Measurements from ENCODE around the gene PRKCA. TPM values are rescaled to one million over a fixed set of nuclear protein-coding genes. Genes with fewer than 3 reads are reported as not detected.
A peak's percentile ranks its signal among the peaks of the same experiment; 100 is the strongest.

The PRKCA gene
- total RNA-seq, 3 donors from 2014 or later (not counting 1 experiment from before 2014, with no cell fraction given) = 19.6 to 29.0 (median 20.4) TPM

DNA sequence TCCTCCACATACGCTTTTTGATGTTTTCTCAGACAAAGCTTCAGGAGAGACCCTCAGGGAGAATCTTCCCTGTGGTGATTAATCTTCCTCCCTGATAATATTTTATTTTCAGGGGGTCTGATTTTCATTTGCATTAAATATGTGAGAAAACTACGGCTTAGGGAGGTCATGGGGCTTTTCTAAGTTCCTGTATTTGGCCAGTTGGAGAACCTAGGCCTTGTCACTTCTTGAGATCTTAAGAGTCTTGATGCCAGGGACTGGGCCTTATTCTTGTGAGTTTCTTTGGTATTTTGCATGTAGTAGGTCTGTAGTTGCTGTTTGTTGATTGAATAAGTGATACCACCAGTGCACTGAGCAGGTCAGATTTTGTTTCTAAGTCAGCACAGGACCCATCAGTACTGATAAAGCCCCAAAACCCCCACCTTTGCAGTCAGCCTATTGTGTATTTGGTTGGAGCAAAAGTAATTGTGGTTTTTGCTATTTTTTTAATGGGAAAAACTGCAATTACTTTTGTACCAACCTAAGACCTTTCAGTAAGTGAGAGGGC, 130.1 kb downstream of the PRKCA start:
- Mint-ChIP-seq H3K27me3 (ENCODE audit: low read depth in 2 of 2) (no peaks in the 10 kb centered on the region), H3K4me3 (no peak overlapping the region), H3K4me1 (peaks cover 0 to 26% of the 10 kb centered on the region in 2 donors), H3K27ac (peak overlapping the region in 1 of 2 donors; percentile 12), H3K9me3 (no peaks in the 10 kb centered on the region), H3K36me3 (no peaks in the 10 kb centered on the region)
- WGBS (ENCODE audit: insufficient coverage) = 50% methylated on average over 2 of the region's 2 CpGs
- TF ChIP-seq, protein P1, sequence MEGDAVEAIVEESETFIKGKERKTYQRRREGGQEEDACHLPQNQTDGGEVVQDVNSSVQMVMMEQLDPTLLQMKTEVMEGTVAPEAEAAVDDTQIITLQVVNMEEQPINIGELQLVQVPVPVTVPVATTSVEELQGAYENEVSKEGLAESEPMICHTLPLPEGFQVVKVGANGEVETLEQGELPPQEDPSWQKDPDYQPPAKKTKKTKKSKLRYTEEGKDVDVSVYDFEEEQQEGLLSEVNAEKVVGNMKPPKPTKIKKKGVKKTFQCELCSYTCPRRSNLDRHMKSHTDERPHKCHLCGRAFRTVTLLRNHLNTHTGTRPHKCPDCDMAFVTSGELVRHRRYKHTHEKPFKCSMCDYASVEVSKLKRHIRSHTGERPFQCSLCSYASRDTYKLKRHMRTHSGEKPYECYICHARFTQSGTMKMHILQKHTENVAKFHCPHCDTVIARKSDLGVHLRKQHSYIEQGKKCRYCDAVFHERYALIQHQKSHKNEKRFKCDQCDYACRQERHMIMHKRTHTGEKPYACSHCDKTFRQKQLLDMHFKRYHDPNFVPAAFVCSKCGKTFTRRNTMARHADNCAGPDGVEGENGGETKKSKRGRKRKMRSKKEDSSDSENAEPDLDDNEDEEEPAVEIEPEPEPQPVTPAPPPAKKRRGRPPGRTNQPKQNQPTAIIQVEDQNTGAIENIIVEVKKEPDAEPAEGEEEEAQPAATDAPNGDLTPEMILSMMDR (IDR thresholded peaks at IDR 0.05) = no peak
- intact Hi-C loops (cut with micrococcal nuclease) = no loop called here
- DNase-seq (no peak), ATAC-seq (no peak)
- H3K9me3 ChIP-seq (ENCODE audit: control insufficient read depth, insufficient read depth, low read length) = no peaks in the 10 kb centered on the region
- no peak overlapping the region for H3K27ac ChIP-seq (ENCODE audit: low read length)
- no peaks in the 10 kb centered on the region for H3K36me3 ChIP-seq (ENCODE audit: control insufficient read depth, insufficient read depth, low read length)
- peaks cover 18% of the 10 kb centered on the region for H3K4me1 ChIP-seq (ENCODE audit: control insufficient read depth, insufficient read depth, low read length)
- no peaks in the 10 kb centered on the region for H3K27me3 ChIP-seq (ENCODE audit: control insufficient read depth, insufficient read depth, low read length)
- no peak overlapping the region for H3K4me3 ChIP-seq (ENCODE audit: low read length)

DNA sequence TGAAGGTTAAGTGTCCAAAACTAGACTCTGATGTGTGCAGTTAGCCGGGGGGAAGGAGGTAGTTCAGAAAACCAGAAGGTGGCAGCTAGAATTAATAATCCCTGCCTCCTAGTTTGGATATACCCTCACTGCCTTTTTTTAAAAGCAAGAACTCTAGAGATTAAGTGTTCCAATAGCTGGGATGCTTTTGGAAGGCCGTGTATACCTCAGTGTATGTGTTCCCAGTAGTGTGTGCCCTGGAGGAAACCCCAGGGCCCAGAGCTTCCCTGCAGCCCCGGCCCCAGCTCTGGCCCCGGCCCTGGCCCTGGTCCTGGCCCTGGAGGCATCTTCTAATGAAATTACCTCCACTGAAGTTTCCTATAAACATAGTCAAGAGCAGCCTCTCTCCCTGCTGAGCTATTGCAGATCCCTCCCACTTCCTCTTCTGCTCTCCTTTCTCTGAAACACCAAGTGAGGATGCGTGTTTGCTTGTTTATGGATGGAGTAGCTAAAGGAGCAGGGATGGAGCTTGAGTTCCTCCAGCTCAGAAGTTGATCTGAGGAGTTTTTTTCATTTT, 130.7 kb downstream of the PRKCA start:
- no peak for ATAC-seq
- DNase-seq = no peak
- Mint-ChIP-seq H3K27me3 (ENCODE audit: low read depth in 2 of 2) (no peaks in the 10 kb centered on the region), H3K27ac (no peak overlapping the region), H3K9me3 (no peaks in the 10 kb centered on the region), H3K4me3 (no peak overlapping the region), H3K36me3 (no peaks in the 10 kb centered on the region), H3K4me1 (peaks cover 0 to 26% of the 10 kb centered on the region in 2 donors)
- Histone ChIP-seq H3K36me3 (ENCODE audit: control insufficient read depth, insufficient read depth, low read length) (no peaks in the 10 kb centered on the region), H3K4me1 (ENCODE audit: control insufficient read depth, insufficient read depth, low read length) (peaks cover 18% of the 10 kb centered on the region), H3K4me3 (ENCODE audit: low read length) (no peak overlapping the region), H3K27me3 (ENCODE audit: control insufficient read depth, insufficient read depth, low read length) (no peaks in the 10 kb centered on the region), H3K9me3 (ENCODE audit: control insufficient read depth, insufficient read depth, low read length) (no peaks in the 10 kb centered on the region), H3K27ac (ENCODE audit: low read length) (no peak overlapping the region)
- 82% methylated on average over 4 of the region's 5 CpGs for WGBS (ENCODE audit: insufficient coverage)
- intact Hi-C loops (cut with micrococcal nuclease) = no loop called here
- TF ChIP-seq, protein P1 (IDR thresholded peaks at IDR 0.05) = no peak

DNA sequence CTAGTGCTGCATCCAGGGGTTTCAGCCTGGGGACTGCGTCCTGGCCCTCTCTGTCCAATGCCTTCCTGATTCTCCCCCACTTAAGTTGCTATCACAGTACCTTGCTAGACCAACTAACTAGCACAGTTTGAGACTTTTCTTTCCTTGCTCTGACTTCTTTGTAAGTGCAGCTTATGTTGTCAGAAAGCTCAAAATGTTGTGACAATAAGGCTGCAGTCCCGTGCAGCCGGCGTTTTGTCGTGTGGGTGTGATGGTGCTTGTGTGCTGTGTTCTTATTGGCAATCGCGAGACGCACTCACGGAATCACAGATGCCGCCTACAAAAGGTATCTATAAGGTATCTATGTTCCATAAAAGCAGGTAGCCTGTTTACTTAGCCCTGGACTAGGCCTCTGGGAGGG, 132.8 kb downstream of the PRKCA start:
- no peak for ATAC-seq
- H3K27me3 Mint-ChIP-seq (ENCODE audit: low read depth in 2 of 2) = no peaks in the 10 kb centered on the region
- no peak overlapping the region for H3K27ac ChIP-seq (ENCODE audit: low read length)
- no peaks in the 10 kb centered on the region for H3K36me3 ChIP-seq (ENCODE audit: control insufficient read depth, insufficient read depth, low read length)
- no peaks in the 10 kb centered on the region for H3K9me3 ChIP-seq (ENCODE audit: control insufficient read depth, insufficient read depth, low read length)
- H3K4me3 Mint-ChIP-seq = no peak overlapping the region
- H3K4me3 ChIP-seq (ENCODE audit: low read length) = no peak overlapping the region
- H3K9me3 Mint-ChIP-seq = no peaks in the 10 kb centered on the region
- TF ChIP-seq, protein P1 (IDR thresholded peaks at IDR 0.05) = no peak
- peaks cover 14% of the 10 kb centered on the region for H3K4me1 ChIP-seq (ENCODE audit: control insufficient read depth, insufficient read depth, low read length)
- no peaks in the 10 kb centered on the region for H3K27me3 ChIP-seq (ENCODE audit: control insufficient read depth, insufficient read depth, low read length)
- 97% methylated on average over 10 of the region's 10 CpGs for WGBS (ENCODE audit: insufficient coverage)
- no peaks in the 10 kb centered on the region for H3K36me3 Mint-ChIP-seq
- H3K27ac Mint-ChIP-seq = no peak overlapping the region
- H3K4me1 Mint-ChIP-seq = peaks cover 0 to 26% of the 10 kb centered on the region in 2 donors
- no peak for DNase-seq
- intact Hi-C loops (cut with micrococcal nuclease) = no loop called here

DNA sequence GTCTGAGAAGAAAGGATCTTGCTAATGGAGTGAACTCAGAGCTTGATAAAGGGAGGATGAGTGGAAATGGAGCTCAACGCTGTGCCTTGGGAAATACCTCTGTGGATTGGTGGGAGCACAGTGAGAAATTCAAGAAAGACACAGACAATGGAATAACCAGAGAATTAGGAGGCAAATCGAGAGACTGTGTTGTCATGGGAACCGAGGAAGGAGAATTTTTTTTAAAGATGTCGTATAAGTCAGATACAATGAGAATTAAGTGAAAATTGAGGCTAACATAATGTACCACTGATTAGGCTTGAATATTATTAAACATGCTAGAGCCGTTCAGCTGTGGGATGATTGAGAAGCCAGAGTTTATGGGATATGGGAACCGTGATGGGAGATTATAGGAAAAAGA, 134.2 kb downstream of the PRKCA start:
- H3K4me1 Mint-ChIP-seq = peaks cover 0 to 35% of the 10 kb centered on the region in 2 donors
- TF ChIP-seq, protein P1 (IDR thresholded peaks at IDR 0.05) = no peak
- H3K4me3 Mint-ChIP-seq = no peak overlapping the region
- ATAC-seq (no peak), DNase-seq (no peak)
- Histone ChIP-seq H3K36me3 (ENCODE audit: control insufficient read depth, insufficient read depth, low read length) (no peaks in the 10 kb centered on the region), H3K4me3 (ENCODE audit: low read length) (no peak overlapping the region), H3K27me3 (ENCODE audit: control insufficient read depth, insufficient read depth, low read length) (no peaks in the 10 kb centered on the region), H3K27ac (ENCODE audit: low read length) (no peak overlapping the region), H3K9me3 (ENCODE audit: control insufficient read depth, insufficient read depth, low read length) (no peaks in the 10 kb centered on the region), H3K4me1 (ENCODE audit: control insufficient read depth, insufficient read depth, low read length) (peaks cover 15% of the 10 kb centered on the region)
- intact Hi-C loops (cut with micrococcal nuclease) = no loop called here
- WGBS (ENCODE audit: insufficient coverage) = 94% methylated on average over 6 of the region's 6 CpGs
- H3K27ac Mint-ChIP-seq = no peak overlapping the region
- no peaks in the 10 kb centered on the region for H3K36me3 Mint-ChIP-seq
- no peaks in the 10 kb centered on the region for H3K9me3 Mint-ChIP-seq
- no peaks in the 10 kb centered on the region for H3K27me3 Mint-ChIP-seq (ENCODE audit: low read depth in 2 of 2)
